Measurements from ENCODE around the gene WHAMM. TPM values are rescaled to one million over a fixed set of nuclear protein-coding genes. Genes with fewer than 3 reads are reported as not detected.

Gene WHAMM
- total RNA-seq, 1 donor from 2014 or later: 9.9 TPM

- Histone ChIP-seq H3K4me3 (no peak overlapping the region), H3K9me3 (no peaks in the 10 kb centered on the region), H3K27ac (no peak overlapping the region), H3K27me3 (ENCODE audit: low read depth) (no peaks in the 10 kb centered on the region), H3K36me3 (no peaks in the 10 kb centered on the region), H3K4me1 (peaks cover 7% of the 10 kb centered on the region)
- no peak for TF ChIP-seq CTCF (IDR thresholded peaks at IDR 0.05)
- intact Hi-C loops (cut with DNase I): no loop called here
- ATAC-seq (no peak), DNase-seq (no peak)
Measured at GRCh38 chr15:82804575-82804949, 4.9 kb upstream of the WHAMM start.

DNA sequence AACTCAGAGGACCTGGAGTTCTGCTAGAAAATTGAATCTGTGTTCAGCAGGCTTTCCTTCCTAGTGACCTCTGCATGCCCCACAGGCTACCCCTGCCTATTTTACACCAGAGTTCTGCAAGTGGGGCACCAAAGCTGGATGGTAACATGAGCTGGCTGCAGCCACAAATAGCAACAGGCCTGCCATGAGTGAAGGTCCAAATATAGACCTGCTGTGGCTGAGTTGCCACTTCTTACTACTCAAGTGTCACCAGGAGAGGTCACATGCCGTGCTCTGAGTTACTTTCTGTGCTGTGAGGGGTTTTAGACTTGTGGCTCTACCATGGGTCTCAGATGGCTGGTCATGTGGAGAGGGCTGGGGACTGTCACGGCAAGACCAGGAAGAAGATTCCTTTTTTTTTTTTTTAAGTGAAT, 3.4 kb upstream of the WHAMM start, which contains the start of gene FSD2:
FSD2 (minus strand) TSS at position 76 of the 413 bp plus-strand sequence. CDS start 18,679 bp downstream, outside the sequence.
- TF ChIP-seq CTCF (IDR thresholded peaks at IDR 0.05): no peak
- no peaks in the 10 kb centered on the region for H3K27me3 ChIP-seq (ENCODE audit: low read depth)
- H3K36me3 ChIP-seq: no peaks in the 10 kb centered on the region
- intact Hi-C loops (cut with DNase I): no loop called here
- H3K4me1 ChIP-seq: peaks cover 9% of the 10 kb centered on the region
- no peak within 1 kb of the TSS for H3K27ac ChIP-seq
- no peak for DNase-seq
- ATAC-seq: peak; percentile 20 to 33
- H3K9me3 ChIP-seq: no peaks in the 10 kb centered on the region
- no peak within 1 kb of the TSS for H3K4me3 ChIP-seq

DNA sequence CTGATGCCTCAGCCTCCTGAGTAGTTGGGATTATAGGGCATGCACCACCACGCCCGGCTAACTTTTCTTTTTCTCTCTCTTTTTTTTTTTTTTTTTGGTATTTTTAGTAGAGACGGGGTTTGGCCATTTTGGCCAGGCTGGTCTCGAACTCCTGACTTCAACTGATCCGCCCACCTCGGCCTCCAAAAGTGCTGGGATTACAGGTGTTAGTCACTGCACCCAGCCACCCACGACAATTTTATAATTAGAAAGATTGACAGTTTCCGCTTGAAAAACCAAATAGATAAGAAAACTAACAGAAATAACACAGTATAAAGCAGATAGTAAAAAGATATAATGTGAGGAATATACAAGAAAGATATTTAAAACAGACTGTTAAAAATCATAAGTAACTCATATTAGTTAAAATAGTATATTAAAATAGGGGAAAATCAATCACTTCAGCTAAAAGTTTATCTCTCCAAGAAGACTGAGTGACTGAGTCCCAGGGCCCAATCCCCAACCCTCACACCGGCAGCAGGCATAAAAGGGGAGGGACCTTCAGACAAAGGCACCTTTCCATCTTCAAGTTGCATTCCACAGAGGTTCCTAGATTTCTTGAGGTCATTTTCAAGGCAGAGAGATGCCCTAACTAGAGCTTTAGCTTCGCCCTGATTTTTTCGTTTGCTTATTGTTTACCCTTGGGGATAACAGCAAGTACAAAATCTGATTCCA, 1.4 kb upstream of the WHAMM start:
- Histone ChIP-seq H3K4me1 (peaks cover 30% of the 10 kb centered on the region), H3K36me3 (peaks cover 3% of the 10 kb centered on the region), H3K27me3 (ENCODE audit: low read depth) (no peaks in the 10 kb centered on the region), H3K27ac (peak overlapping the region; percentile 98), H3K9me3 (no peaks in the 10 kb centered on the region), H3K4me3 (no peak overlapping the region)
- ATAC-seq (no peak), DNase-seq (no peak)
- TF ChIP-seq CTCF (IDR thresholded peaks at IDR 0.05): no peak
- intact Hi-C loops (cut with DNase I): no loop called here

- no peak for TF ChIP-seq CTCF (IDR thresholded peaks at IDR 0.05)
- H3K4me3 ChIP-seq: peak overlapping the region; percentile 88
- no peaks in the 10 kb centered on the region for H3K9me3 ChIP-seq
- H3K27ac ChIP-seq: peak overlapping the region; percentile 98
- ATAC-seq (no peak), DNase-seq (no peak)
- intact Hi-C loops (cut with DNase I): no loop called here
- peaks cover 32% of the 10 kb centered on the region for H3K4me1 ChIP-seq
- no peaks in the 10 kb centered on the region for H3K27me3 ChIP-seq (ENCODE audit: low read depth)
- peaks cover 9% of the 10 kb centered on the region for H3K36me3 ChIP-seq
Measured at GRCh38 chr15:82808634-82809041, 790 bp upstream of the WHAMM start.

DNA sequence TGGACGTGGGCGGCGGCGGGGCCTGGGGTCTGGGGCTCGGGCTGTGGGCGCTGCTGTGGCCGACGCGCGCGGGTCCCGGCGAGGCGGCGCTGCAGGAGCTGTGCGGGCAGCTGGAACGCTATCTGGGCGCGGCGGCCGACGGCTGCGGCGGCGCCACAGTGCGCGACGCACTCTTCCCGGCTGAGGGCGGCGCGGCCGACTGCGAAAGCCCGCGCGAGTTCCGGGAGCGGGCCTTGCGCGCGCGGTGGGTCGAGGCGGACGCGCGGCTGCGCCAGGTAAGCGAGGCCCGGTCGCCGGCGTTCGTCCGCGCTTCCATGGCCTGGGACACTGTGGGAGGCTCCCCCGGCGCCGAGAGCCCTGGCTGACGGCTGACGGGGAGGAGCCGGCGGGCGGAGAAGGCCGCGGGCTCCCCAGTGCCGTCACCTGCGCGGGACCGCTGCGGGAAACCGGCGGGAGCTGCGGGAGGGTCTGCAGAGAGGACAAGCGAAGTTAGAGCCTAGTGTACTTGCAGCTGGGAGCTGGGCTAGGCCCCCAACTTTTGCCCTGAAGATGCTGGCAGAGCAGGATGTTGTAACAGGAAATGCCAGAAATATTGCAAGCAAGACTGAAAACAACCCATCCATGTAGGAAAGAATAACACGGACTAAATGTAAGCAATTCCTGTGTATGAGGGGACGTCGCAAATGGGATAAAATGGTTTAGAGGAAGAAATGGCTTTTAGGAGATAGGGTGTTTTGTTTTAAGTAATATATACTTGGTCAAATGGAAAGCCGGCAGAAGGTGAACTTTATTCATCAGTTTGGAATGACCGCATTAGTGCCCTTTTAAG, 847 bp downstream of the WHAMM start:
- H3K4me1 ChIP-seq: peaks cover 32% of the 10 kb centered on the region
- peak overlapping the region; percentile 98 for H3K27ac ChIP-seq
- peaks cover 25% of the 10 kb centered on the region for H3K36me3 ChIP-seq
- intact Hi-C loops (cut with DNase I): no loop called here
- ATAC-seq (peak; percentile 43 to 55), DNase-seq (peak; percentile 63)
- peak overlapping the region; percentile 88 for H3K4me3 ChIP-seq
- no peaks in the 10 kb centered on the region for H3K9me3 ChIP-seq
- H3K27me3 ChIP-seq (ENCODE audit: low read depth): no peaks in the 10 kb centered on the region
- no peak for TF ChIP-seq CTCF (IDR thresholded peaks at IDR 0.05)

Data from lower lobe of right lung (tissue), 2 donors.